HepG2 (cell line): ENCODE measurements around the gene GMEB2. TPM values are rescaled to one million over a fixed set of nuclear protein-coding genes. Genes with fewer than 3 reads are reported as not detected.

Experiments used
- ATF6 ChIP-seq: sonication (generic); formaldehyde crosslinking; conservative IDR thresholded peaks from 2 replicates; pipeline ENCODE4 v1.4.0; 2020; ENCODE audit warnings: missing genetic modification reagents
- BRF2 ChIP-seq: sonication (generic); formaldehyde crosslinking; IDR thresholded peaks from 2 replicates; pipeline ENCODE4 v1.8.1; 2022; ENCODE audit warnings: mild to moderate bottlenecking, missing genetic modification reagents
- EZH2 ChIP-seq: conservative IDR thresholded peaks from 2 replicates; pipeline ENCODE4 v1.6.1; 2012; ENCODE audit warnings: mild to moderate bottlenecking, low read depth, low read length, moderate library complexity
- HHEX ChIP-seq: IDR thresholded peaks from 2 replicates; pipeline ENCODE4 v1.6.1; 2016; ENCODE audit warnings: control low read depth
- HIC2 ChIP-seq: sonication (generic); formaldehyde crosslinking; IDR thresholded peaks from 2 replicates; pipeline ENCODE4 v1.9.0; 2022; ENCODE audit warnings: low read depth, missing genetic modification reagents
- HOMEZ ChIP-seq: IDR thresholded peaks from 2 replicates; pipeline ENCODE4 v1.6.1; 2016; ENCODE audit warnings: low read depth
- ZNF280D ChIP-seq: sonication (generic); formaldehyde crosslinking; IDR thresholded peaks from 2 replicates; pipeline ENCODE4 v1.5.1; 2020; ENCODE audit warnings: mild to moderate bottlenecking, missing genetic modification reagents
- ZNF441 ChIP-seq: sonication (generic); formaldehyde crosslinking; IDR thresholded peaks from 2 replicates; pipeline ENCODE4 v1.7.0; 2021; ENCODE audit warnings: missing genetic modification reagents, borderline replicate concordance
- ZNF678 ChIP-seq: sonication (generic); formaldehyde crosslinking; IDR thresholded peaks from 2 replicates; pipeline ENCODE4 v1.4.0; 2020; ENCODE audit warnings: mild to moderate bottlenecking, missing genetic modification reagents
- polyA plus RNA-seq, 8 experiments: library from polyadenylated mRNA; depleted of rRNA in 3 of 8; stranded (reverse) in 7 of 8; unstranded in 1 of 8; fragments of >200 nt; fragmentation: Illumina TruSeq in 4 of 8; extraction: Trizol in 4 of 8; gene quantifications; 2 replicates each; pipeline versions ENCODE4 v1.2.1 to v1.2.3, GENCODE V29; 2011 to 2016; ENCODE audit warnings: low read depth in 4 of 8, missing spikeins in 1 of 8, mixed read lengths in 1 of 8; ENCODE audit not compliant: insufficient read depth in 1 of 8
- total RNA-seq, 5 experiments: library from RNA; depleted of rRNA; stranded (reverse); fragments of >200 nt; fragmentation: Illumina TruSeq; extraction: Trizol; gene quantifications; 2 replicates each; pipeline ENCODE4 v1.2.3, GENCODE V29; 2016; ENCODE audit warnings: low read depth in 1 of 5
- TF ChIP-seq, protein P1 (sequence below): sonication (generic); formaldehyde crosslinking; IDR thresholded peaks from 2 replicates; pipeline ENCODE4 v1.4.0; 2020; ENCODE audit warnings: missing genetic modification reagents, low read depth, mild to moderate bottlenecking, borderline replicate concordance
- TF ChIP-seq, protein P2 (sequence below): sonication (generic); formaldehyde crosslinking; IDR thresholded peaks from 2 replicates; pipeline ENCODE4 v1.4.0; 2020; ENCODE audit warnings: missing genetic modification reagents
- TF ChIP-seq, protein P3 (sequence below): sonication (generic); formaldehyde crosslinking; IDR thresholded peaks from 2 replicates; pipeline ENCODE4 v1.4.0; 2020; ENCODE audit warnings: missing genetic modification reagents

Gene GMEB2
- total and polyA plus RNA-seq, 2 of the 13 experiments (the other 11 are each of a cell fraction or from before 2014, with no cell fraction given): 10.6 to 12.4 TPM

DNA sequence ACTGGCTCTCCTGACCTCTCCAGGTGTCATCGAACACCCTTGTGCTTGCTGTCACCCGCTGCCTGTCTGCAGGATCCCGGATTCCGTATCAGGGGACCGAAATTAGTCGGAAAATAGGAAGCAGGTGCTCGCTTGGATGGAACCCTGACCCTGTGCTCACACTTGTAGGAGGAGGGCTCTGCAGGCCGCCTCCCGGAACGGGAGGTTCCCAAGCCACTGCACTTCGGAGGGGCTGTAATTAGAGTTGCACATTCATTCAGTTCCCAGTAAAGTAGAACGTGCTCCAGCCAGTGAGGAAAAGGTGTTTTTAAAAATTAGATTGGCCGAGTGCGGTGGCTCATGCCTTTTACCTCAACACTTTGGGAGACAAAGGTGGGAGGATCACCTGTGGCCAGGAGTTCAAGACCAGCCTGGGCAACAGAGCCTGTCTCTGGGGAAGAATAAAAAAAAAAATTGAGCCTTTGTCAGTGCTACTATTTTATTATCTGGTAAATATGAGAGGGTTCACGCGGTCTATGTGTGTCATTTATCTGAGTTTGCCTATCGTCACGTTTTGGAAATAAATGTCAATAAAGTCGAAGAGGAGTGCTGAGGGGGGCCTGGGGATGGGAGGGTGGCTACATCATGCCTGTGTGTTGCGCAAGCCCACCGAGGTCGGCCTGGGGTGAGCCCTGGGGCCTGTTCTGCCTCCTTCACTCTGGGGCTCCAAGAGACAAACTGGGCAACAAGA, 1.5 kb upstream of the GMEB2 start (continued):
- peak; percentile 91 for TF ChIP-seq ATF6 (CRISPR knock-in tag)
- TF ChIP-seq HOMEZ (CRISPR knock-in tag): 0 out of 2 replicates have a peak, but pooled peaks have one; percentile 26
- TF ChIP-seq HIC2: no peak
- peak; percentile 95 for TF ChIP-seq ZNF280D (CRISPR knock-in tag)
- peak; percentile 58; the same call in 1 of the 2 replicates for TF ChIP-seq HHEX (CRISPR knock-in tag)
- no peak for TF ChIP-seq EZH2
- TF ChIP-seq, protein P1, sequence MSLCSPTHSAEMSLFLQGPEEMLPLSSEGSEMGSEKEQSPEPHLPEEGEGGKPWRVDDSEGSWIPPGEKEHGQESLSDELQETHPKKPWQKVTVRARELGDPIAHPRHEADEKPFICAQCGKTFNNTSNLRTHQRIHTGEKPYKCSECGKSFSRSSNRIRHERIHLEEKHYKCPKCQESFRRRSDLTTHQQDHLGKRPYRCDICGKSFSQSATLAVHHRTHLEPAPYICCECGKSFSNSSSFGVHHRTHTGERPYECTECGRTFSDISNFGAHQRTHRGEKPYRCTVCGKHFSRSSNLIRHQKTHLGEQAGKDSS: peak; percentile 97
- TF ChIP-seq, protein P2, sequence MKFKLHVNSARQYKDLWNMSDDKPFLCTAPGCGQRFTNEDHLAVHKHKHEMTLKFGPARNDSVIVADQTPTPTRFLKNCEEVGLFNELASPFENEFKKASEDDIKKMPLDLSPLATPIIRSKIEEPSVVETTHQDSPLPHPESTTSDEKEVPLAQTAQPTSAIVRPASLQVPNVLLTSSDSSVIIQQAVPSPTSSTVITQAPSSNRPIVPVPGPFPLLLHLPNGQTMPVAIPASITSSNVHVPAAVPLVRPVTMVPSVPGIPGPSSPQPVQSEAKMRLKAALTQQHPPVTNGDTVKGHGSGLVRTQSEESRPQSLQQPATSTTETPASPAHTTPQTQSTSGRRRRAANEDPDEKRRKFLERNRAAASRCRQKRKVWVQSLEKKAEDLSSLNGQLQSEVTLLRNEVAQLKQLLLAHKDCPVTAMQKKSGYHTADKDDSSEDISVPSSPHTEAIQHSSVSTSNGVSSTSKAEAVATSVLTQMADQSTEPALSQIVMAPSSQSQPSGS (CRISPR knock-in tag): peak; percentile 79
- TF ChIP-seq, protein P3, sequence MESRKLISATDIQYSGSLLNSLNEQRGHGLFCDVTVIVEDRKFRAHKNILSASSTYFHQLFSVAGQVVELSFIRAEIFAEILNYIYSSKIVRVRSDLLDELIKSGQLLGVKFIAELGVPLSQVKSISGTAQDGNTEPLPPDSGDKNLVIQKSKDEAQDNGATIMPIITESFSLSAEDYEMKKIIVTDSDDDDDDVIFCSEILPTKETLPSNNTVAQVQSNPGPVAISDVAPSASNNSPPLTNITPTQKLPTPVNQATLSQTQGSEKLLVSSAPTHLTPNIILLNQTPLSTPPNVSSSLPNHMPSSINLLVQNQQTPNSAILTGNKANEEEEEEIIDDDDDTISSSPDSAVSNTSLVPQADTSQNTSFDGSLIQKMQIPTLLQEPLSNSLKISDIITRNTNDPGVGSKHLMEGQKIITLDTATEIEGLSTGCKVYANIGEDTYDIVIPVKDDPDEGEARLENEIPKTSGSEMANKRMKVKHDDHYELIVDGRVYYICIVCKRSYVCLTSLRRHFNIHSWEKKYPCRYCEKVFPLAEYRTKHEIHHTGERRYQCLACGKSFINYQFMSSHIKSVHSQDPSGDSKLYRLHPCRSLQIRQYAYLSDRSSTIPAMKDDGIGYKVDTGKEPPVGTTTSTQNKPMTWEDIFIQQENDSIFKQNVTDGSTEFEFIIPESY (CRISPR knock-in tag): peak; percentile 89
- TF ChIP-seq ZNF678: peak; percentile 78; the same call in 1 of the 2 replicates
- TF ChIP-seq ZNF441 (CRISPR knock-in tag): peak; percentile 92
- TF ChIP-seq BRF2 (CRISPR knock-in tag): peak; percentile 91
